Measurements from ENCODE around the gene ZNF580. TPM values are rescaled to one million over a fixed set of nuclear protein-coding genes. Genes with fewer than 3 reads are reported as not detected.

ZNF580 gene
- polyA plus RNA-seq, 12 donors: 14.0 to 42.9 (median 18.9) TPM; not detected in 1

DNA sequence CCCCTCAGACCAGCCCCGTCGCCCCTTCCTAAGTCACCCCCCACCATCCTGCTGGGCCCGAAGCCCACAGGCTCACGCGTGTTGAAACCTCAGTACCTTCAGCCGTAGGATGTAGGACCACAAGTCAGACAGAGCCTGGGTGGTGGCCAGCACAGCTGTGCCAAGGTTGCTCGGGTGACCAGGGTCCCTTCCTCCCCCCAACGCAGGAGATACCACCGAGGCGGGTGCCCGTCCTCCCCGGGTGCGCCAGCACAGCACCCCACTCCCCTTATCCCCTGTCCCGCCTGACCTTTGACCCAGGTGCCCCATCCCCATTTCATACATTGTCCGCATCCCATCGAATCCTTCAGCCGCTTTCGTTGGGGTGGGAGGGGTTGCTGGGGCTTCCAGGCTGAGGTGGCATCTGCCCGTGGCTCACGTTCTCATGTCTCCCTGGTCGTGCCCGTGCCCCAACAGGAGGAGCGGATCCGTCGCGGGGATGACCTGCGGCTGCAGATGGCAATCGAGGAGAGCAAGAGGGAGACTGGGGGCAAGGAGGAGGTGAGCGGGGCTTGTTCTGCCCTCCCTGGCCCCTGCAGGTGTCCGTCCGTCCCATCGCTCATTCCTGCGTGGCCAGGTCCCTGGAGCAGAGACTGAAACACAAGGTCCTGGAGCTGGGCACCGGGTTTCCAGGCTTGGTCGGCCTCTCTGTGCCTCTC is 48.8 kb downstream of the ZNF580 start:
- no peak for DNase-seq

DNA sequence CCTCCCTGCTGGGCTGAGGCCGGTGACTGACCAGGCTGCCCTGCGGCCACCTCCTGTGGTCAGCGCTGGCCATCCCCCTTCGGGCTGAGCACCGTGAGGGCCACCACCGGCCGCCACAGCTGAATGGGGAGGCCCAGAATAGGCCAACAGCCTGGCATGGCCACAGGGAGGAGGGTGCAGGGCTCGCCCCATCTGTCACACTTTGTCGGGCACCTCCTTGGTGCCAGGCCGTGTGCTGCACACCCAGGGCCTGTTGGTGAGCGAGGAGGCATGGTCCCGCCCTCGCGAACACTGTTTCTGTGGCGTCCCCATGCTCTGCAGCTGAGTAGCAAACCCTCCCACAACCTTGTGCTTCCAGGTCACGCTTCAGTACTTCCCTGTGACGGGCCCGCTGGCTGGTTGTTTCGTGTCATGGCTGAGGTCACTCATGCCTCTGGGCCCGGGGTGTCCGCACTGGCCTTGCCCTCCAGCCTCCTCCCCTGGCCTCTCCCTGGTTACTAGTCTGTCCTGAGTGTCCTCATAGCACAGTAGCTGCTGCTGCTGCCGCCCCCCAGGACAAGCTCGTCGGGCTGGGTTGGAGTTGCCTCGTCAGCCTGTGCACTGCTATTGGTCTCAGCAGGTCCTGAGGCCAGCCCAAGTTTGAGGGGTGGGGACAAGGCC is 49.4 kb downstream of the ZNF580 start:
- DNase-seq: no peak

DNA sequence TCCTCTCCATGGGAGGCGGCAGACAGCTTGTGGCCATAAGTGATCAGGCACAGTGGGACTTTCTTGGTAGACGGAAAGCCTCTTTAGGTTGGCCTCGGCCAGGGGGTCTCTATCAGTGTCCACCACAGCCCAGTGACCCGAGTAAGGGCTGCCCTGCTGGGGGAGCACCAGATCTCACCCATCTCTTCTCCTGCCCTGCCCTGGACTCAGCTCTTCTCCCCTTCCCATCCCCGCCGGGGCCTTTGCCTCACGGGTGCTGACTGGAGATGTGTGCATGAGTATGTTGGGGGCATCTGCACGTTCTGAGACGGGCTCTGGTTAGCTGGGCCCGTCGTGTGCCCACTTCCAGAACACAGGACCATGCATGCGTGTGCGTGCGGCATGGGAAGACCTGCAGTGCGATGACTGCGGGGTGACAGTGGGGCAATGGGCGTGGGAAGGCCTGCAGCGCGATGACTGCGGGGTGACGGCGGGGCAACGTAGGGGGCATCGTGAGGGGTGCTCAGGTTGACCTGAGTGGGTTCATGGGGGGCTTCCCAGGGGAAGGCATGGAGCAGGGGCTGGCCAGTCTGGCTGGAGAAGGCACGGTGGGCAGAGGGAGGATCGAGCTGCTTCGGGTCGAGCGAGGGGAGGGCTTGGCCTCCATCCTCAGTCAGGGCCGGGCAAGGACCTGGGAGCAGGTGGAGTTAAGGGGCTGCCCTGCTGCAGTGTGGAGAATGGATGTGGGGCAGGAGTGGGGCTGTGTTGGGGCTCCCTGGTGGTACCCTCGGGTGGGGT is 50.2 kb downstream of the ZNF580 start:
- DNase-seq: no peak

DNA sequence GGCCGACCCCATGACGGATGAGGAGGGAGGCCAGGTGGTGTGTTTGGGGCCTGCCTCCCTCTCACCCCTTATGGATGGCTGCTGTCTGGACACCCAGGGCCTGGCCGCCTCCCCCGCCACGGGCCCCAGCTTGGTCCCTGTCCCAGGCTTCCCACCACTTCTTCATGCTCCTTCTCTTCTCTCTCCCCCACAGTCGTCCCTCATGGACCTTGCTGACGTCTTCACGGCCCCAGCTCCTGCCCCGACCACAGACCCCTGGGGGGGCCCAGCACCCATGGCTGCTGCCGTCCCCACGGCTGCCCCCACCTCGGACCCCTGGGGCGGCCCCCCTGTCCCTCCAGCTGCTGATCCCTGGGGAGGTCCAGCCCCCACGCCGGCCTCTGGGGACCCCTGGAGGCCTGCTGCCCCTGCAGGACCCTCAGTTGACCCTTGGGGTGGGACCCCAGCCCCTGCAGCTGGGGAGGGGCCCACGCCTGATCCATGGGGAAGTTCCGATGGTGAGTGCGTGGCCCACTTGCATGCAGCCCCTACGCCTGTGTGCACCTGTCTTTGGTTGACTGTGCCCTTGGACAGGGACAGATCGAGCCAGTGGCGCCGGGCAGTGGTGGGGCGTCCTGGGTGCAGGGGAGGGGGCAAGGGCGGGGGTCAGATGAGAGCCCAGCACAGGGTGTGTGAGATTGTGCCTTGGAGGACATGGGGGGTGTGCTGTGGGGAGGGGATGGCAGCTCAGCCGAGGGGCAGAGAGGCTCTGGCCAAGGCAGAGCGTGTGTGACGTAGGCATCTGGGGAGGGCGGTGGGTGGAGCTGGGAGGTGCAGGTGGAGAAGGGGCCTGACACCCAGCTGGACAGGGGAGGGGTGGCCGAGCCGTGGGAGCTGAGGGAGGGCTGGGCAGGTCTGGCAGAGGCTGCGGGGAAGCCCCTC is 51.0 kb downstream of the ZNF580 start:
- no peak for DNase-seq

DNA sequence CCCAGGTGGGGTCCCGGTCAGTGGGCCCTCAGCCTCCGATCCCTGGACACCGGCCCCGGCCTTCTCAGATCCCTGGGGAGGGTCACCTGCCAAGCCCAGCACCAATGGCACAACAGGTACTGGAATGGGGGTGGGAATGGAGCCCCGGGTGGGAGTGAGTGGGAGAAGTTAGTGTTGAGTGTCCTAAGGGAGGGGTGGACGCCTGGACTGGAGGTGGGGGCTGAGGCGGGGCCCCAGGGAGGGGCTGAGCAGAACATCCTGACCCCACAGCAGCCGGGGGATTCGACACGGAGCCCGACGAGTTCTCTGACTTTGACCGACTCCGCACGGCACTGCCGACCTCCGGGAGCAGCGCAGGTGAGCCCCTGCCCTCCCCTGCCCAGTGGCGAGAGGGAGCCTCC is 51.9 kb downstream of the ZNF580 start:
- DNase-seq: no peak

Other genes with a start within 250 kb of the ZNF580 start
- gene UBE2S, start 233.2 kb upstream of the ZNF580 start, polyA plus RNA-seq (ENCODE audit: insufficient read length in 12 of 12): 100 to 1,000 TPM in 1 of 12 donors, 10 to 100 TPM in 10, not detected in 1; 19.2 to 108 (median 30.4) TPM
- gene SHISA7, start 197.7 kb upstream of the ZNF580 start, polyA plus RNA-seq (ENCODE audit: insufficient read length in 12 of 12): 1 to 10 TPM in 1 of 12 donors, under 1 TPM in 9, not detected in 2; 0.07 to 1.1 (median 0.17) TPM
- 10 to 100 TPM in 11 of 12 donors, not detected in 1; 24.3 to 68.0 (median 27.9) TPM for gene ISOC2, start 179.4 kb upstream of the ZNF580 start, polyA plus RNA-seq (ENCODE audit: insufficient read length in 12 of 12)
- gene C19orf85, start 176.3 kb upstream of the ZNF580 start, polyA plus RNA-seq (ENCODE audit: insufficient read length in 12 of 12): not detected
- 10 to 100 TPM in 1 of 12 donors, 1 to 10 TPM in 10, not detected in 1; 1.5 to 11.6 (median 2.4) TPM for gene ZNF628, start 164.4 kb upstream of the ZNF580 start, polyA plus RNA-seq (ENCODE audit: insufficient read length in 12 of 12)
- gene NAT14, start 155.8 kb upstream of the ZNF580 start, polyA plus RNA-seq (ENCODE audit: insufficient read length in 12 of 12): 100 to 1,000 TPM in 1 of 12 donors, 10 to 100 TPM in 11; 15.8 to 381 (median 24.4) TPM
- 10 to 100 TPM in 11 of 12 donors, not detected in 1; 12.2 to 37.5 (median 19.3) TPM for gene SSC5D, start 152.6 kb upstream of the ZNF580 start, polyA plus RNA-seq (ENCODE audit: insufficient read length in 12 of 12)
- 10 to 100 TPM in 1 of 12 donors, 1 to 10 TPM in 10, not detected in 1; 1.1 to 18.7 (median 3.2) TPM for gene SBK2, start 103.9 kb upstream of the ZNF580 start, polyA plus RNA-seq (ENCODE audit: insufficient read length in 12 of 12)
- under 1 TPM in 3 of 12 donors, not detected in 9; 0.12 to 0.46 (median 0.18) TPM for gene SBK3, start 95.5 kb upstream of the ZNF580 start, polyA plus RNA-seq (ENCODE audit: insufficient read length in 12 of 12)
- gene ZNF579, start 60.2 kb upstream of the ZNF580 start, polyA plus RNA-seq (ENCODE audit: insufficient read length in 12 of 12): 10 to 100 TPM in 7 of 12 donors, 1 to 10 TPM in 4, not detected in 1; 7.3 to 26.0 (median 10.5) TPM
- gene FIZ1, start 41.5 kb upstream of the ZNF580 start, polyA plus RNA-seq (ENCODE audit: insufficient read length in 12 of 12): 10 to 100 TPM in 9 of 12 donors, 1 to 10 TPM in 2, not detected in 1; 9.2 to 16.3 (median 11.0) TPM
- 10 to 100 TPM in 1 of 12 donors, 1 to 10 TPM in 9, not detected in 2; 4.2 to 11.2 (median 6.4) TPM for gene ZNF524, start 40.7 kb upstream of the ZNF580 start, polyA plus RNA-seq (ENCODE audit: insufficient read length in 12 of 12)
- gene ZNF865, start 35.4 kb upstream of the ZNF580 start, polyA plus RNA-seq (ENCODE audit: insufficient read length in 12 of 12): 10 to 100 TPM in 1 of 12 donors, 1 to 10 TPM in 10, not detected in 1; 4.5 to 11.0 (median 5.5) TPM
- 10 to 100 TPM in 2 of 12 donors, 1 to 10 TPM in 9, not detected in 1; 5.6 to 14.3 (median 6.5) TPM for gene ZNF784, start 16.4 kb upstream of the ZNF580 start, polyA plus RNA-seq (ENCODE audit: insufficient read length in 12 of 12)
- 10 to 100 TPM in 11 of 12 donors, not detected in 1; 17.9 to 33.7 (median 21.9) TPM for gene ZNF581, start 2.6 kb downstream of the ZNF580 start, polyA plus RNA-seq (ENCODE audit: insufficient read length in 12 of 12)
- 10 to 100 TPM in 11 of 12 donors, not detected in 1; 10.1 to 17.1 (median 11.7) TPM for gene CCDC106, start 7.2 kb downstream of the ZNF580 start, polyA plus RNA-seq (ENCODE audit: insufficient read length in 12 of 12)
- 100 to 1,000 TPM in 8 of 12 donors, 10 to 100 TPM in 3, not detected in 1; 80.0 to 151 (median 109) TPM for gene U2AF2, start 14.0 kb downstream of the ZNF580 start, polyA plus RNA-seq (ENCODE audit: insufficient read length in 12 of 12)
- gene EPN1, start 34.2 kb downstream of the ZNF580 start, polyA plus RNA-seq (ENCODE audit: insufficient read length in 12 of 12): 100 to 1,000 TPM in 2 of 12 donors, 10 to 100 TPM in 9, not detected in 1; 44.1 to 113 (median 68.9) TPM
- not detected for gene NLRP9, start 97.4 kb downstream of the ZNF580 start, polyA plus RNA-seq (ENCODE audit: insufficient read length in 12 of 12)
- 1 to 10 TPM in 2 of 12 donors, under 1 TPM in 4, not detected in 6; 0.50 to 1.4 (median 0.66) TPM for gene RFPL4A, start 118.1 kb downstream of the ZNF580 start, polyA plus RNA-seq (ENCODE audit: insufficient read length in 12 of 12)
- gene RFPL4AL1, start 128.1 kb downstream of the ZNF580 start, polyA plus RNA-seq (ENCODE audit: insufficient read length in 12 of 12): 1 to 10 TPM in 3 of 12 donors, under 1 TPM in 2, not detected in 7; 0.41 to 1.5 (median 1.3) TPM
- under 1 TPM in 1 of 12 donors, not detected in 11; 0.05 TPM for gene NLRP11, start 191.0 kb downstream of the ZNF580 start, polyA plus RNA-seq (ENCODE audit: insufficient read length in 12 of 12)
- gene NLRP4, start 195.5 kb downstream of the ZNF580 start, polyA plus RNA-seq (ENCODE audit: insufficient read length in 12 of 12): not detected

All from muscle of arm (tissue), 12 donors.